ENCODE results near the gene RAB37.

The RAB37 gene

GRCh38 chr17:74746376-74746775 is 9.3 kb downstream of the RAB37 start:
- no peak for DNase-seq

- DNase-seq: no peak
These were observed 9.9 kb downstream of the RAB37 start for GRCh38 chr17:74746922-74747321.

GRCh38 chr17:74748279-74748528 is 11.1 kb downstream of the RAB37 start:
- no peak for DNase-seq

GRCh38 chr17:74748529-74749278 is 11.6 kb downstream of the RAB37 start, which contains the start of gene NHERF1:
Gene NHERF1 (plus strand): TSS chr17:74748628. CDS start chr17:74748847, 219 bp downstream.
- peak; percentile 82 for DNase-seq

- DNase-seq: no peak
These were observed 12.4 kb downstream of the RAB37 start for GRCh38 chr17:74749279-74750038.

GRCh38 chr17:74750039-74750326 is 12.9 kb downstream of the RAB37 start:
- no peak for DNase-seq

- DNase-seq: no peak
These were observed 13.4 kb downstream of the RAB37 start for GRCh38 chr17:74750327-74751069.

GRCh38 chr17:74752415-74752814 is 15.4 kb downstream of the RAB37 start:
- DNase-seq: no peak

- no peak for DNase-seq
These were observed 15.9 kb downstream of the RAB37 start for GRCh38 chr17:74752822-74753401.

GRCh38 chr17:74754832-74755231 is 17.8 kb downstream of the RAB37 start:
- no peak for DNase-seq

GRCh38 chr17:74755533-74755932 is 18.5 kb downstream of the RAB37 start:
- DNase-seq: no peak

GRCh38 chr17:74756891-74757290 is 19.8 kb downstream of the RAB37 start:
- no peak for DNase-seq

- DNase-seq: no peak
These were observed 20.4 kb downstream of the RAB37 start for GRCh38 chr17:74757502-74757901.

- DNase-seq: no peak
These were observed 21.1 kb downstream of the RAB37 start for GRCh38 chr17:74757931-74758847.

- DNase-seq: no peak
These were observed 21.8 kb downstream of the RAB37 start for GRCh38 chr17:74758848-74759168.

GRCh38 chr17:74759243-74759801 is 22.3 kb downstream of the RAB37 start:
- no peak for DNase-seq

GRCh38 chr17:74759941-74760340 is 22.9 kb downstream of the RAB37 start:
- DNase-seq: peak; percentile 61

- DNase-seq: no peak
These were observed 23.5 kb downstream of the RAB37 start for GRCh38 chr17:74760404-74761105.

GRCh38 chr17:74761419-74761818 is 24.4 kb downstream of the RAB37 start:
- no peak for DNase-seq

GRCh38 chr17:74761931-74762330 is 24.9 kb downstream of the RAB37 start:
- DNase-seq: no peak

- no peak for DNase-seq
These were observed 26.7 kb downstream of the RAB37 start for GRCh38 chr17:74763565-74764387.

Measured in NCI-H510A (cell line).